Effector CD8-positive, alpha-beta T cell (primary cell): ENCODE results near the gene IFT27.
"Not testable (repeated sequence)": the region's sequence is repeated elsewhere in the genome, so short reads cannot be mapped to it uniquely, and the experiment has no call there.

Experiments
- DNase-seq: peaks from one replicate; lab custom pipeline; 2025; lab: John Stamatoyannopoulos, UW

IFT27 gene

DNA sequence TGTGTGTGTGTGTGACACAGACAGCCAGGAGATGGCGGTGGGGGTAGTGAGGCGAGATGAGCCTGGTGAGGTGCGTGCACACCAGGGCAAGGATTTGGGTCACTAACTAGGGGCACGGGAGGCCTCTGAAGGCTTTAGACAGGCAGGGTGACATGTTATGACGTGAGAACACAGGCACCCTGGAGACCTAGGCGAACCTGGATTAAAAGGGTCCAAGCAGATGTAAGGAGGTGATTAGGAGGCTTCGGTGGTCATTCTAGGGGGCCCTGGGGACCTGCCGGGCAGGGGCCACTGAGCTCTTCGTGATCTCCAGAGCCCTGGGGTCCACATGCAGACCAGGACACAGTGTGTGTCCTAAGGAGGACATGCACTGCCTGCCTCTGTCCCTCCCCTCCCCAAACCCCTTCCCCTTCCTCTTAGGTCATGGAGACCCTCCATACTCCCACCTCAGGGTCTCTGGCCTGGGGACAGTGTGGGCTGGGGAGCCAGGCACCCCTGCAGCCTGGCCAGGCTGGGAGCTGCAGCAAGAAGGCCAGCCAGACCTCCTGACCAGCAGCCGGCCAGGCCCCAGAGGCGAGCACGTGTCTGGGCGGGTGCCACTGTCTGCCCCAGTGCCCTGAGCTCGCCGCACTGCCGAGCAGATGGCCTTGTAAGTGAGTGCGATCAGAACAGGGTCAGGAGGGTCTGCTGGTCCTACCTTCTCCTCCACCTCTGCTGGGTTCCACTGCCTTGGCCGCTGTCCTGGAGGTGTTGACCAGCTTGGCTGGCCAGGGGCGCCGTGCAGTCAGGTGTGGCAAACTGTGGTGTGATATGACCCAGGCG is 32.1 kb downstream of the IFT27 start:
- DNase-seq: no peak

DNA sequence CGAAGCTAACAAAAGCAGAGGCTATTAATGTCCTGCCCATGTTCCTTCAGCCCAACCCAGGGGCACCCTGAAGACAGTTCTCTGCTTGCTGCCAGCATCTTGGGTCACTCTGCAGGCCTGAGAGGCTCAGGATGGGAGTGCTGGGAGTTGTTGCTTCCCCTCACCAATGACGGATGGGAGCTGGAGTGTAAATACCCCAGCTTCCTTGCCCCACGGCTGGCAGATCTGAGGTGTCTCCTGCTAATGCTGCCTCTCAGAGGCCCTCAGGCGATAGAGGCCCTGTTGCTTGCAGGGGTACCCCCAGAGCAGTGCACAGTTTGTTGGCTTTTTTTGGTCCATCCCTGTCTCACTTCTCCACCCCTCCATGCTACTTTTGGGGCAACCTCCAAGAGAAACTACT is 32.9 kb downstream of the IFT27 start:
- no peak for DNase-seq

DNA sequence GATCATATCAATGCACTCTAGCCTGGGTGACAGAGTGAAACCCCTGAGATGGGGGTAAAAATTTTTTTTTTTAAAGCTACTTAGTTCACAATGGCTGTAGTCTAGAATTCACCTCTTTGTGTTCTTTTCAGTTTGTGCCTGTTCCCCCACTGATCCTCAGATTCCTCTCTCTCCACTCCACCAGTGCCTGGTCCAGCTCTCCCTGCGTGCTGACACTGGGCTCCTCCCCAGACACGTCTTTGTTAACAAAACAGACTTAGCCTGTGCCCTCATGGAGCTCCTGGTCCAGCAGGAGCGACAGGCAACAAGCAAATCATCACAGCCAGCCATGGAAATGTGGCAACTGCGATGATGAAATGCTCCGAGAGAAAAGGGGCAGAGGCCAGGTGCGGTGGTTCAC is 34.0 kb downstream of the IFT27 start:
- no peak for DNase-seq

DNA sequence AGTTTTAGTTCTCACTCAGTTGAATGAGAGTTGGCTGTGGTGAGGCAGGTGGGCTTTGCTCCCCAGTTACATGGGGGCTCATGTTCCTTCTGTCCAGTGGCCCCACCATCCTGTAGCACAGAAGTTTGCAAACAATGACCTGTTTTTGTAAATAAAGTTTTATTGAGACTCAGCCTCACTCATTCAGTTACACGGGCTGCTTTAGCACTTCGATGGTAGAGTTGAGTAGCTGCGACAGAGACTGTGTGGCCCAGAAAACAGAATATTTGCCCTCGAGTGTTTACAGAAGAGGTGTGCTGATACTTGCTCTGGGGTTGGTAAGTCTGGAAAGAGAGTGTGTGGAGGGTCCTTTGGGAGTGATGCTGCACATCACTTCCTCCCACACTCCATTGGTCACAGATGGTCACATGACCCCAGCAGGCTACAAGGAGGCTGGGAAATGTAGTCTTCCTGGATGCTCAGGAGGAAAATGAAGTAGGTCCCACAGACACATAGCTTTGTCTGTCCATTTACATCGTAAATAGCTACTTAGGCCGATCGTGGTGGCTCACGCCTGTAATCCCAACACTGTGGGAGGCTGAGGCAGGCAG is 34.6 kb downstream of the IFT27 start:
- no peak for DNase-seq

DNA sequence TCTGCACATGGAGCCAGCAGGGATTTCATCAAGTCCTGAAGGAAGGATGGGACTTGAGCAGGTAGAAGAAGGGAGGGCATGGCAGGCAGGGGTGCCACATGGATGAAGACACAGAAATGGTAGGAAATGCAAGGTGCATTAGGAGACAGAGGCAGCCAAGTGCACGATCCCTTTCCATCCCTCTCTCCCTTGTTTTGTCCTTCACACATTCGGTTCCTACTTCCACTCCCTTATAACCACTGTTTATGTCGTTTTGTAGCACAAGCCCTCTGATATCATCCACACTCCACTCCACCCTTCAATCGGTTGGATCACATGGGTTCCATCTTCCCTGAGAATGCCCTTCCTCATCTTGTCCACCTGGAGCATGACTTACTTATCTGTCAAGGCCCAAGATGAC is 35.2 kb downstream of the IFT27 start:
- DNase-seq: no peak

DNA sequence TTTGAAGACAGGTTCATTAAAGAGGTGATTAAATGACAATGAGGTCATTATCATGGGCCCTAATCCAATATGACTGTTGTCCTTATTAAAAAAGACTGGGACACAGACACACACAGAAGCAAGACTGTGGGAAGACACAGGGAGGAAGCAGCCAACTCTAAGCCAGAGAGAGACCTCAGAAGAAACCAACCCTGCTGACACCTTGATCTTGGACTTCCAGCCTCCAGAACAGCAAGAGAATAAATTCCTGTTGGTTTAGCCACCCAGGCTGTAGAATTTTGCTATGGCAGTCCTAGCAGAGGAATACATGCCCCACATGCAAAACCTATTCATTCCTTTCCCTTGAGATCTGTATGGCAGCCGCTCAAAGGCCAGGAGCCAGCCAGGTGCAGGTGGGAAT is 36.7 kb downstream of the IFT27 start:
- DNase-seq: no peak

DNA sequence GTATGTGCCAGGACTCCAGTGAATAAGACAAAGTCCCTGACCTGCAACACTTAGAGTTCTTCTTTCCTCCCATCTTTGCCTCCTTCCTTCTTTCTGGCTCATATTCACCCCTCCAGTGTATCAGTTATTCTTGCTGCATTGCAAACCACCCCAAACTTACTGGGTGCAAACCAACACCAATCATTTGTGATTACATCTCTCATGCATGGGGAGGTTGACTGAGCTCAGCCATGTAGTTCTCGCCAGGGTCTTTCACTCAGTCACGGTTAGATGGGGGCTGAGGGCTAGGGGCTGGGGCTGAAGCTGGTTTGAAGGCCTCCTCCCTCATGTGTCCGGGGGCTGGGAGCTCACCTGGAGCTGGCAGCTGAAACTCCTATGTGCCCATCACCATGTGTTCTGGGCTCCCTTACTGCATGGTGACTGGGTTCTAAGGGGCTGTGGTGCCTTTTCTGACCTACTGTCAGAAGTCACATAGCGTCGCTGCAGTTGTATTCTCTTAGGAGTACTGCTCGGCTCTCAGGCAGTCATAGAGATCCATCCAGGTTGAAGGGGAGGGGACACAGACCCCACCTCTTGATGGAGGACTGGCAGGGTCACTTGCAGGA is 37.4 kb downstream of the IFT27 start:
- DNase-seq: no peak

DNA sequence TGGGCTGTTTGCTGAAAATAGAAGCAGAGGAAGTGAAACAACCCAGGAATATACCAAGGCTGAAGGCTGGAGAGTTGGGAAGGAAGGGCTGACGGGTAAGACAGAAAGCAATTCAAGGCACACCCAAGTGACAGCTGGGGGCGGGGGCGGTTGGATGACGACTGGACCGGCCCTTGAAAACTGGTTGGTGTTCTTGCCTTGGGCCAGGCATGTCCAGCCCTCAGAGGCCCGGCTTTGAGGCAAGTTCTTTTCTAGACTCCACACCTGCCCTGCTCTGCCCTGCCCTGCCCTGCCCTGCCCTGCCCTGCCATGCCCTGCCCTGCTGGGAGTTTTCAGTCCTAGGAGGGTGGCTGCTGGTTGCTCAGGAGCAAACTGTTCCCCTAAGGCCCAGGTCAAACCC is 38.1 kb downstream of the IFT27 start:
- DNase-seq: no peak

DNA sequence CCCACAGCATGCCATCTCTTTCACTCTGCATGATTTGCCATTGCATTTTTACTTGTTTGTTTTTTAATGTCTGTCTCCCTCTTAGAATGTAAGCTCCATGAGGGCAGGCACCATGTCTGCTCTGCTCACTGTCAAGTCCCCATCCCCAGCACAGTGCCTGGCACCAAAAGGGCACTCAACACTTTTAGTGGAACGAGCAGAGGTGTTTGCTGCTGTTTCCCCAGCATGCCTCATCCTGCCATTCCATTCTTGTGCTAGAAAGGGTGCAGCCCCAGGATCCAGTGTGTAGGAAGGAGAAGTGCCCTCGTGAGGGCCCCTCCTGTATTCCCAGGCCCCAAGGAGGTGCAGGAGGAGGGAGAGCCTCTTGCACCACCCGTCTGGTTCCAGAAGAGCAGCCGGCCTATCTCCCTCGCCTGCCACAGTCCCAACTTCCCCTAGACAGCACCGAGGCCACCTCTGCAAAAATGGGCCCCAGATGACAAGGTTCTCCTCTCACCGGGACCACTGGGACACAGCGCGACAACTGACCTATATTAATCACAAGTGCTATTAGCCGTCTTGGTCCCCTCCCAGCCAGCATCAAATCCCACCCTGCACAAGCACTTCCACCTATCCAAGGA is 39.1 kb downstream of the IFT27 start:
- no peak for DNase-seq

DNA sequence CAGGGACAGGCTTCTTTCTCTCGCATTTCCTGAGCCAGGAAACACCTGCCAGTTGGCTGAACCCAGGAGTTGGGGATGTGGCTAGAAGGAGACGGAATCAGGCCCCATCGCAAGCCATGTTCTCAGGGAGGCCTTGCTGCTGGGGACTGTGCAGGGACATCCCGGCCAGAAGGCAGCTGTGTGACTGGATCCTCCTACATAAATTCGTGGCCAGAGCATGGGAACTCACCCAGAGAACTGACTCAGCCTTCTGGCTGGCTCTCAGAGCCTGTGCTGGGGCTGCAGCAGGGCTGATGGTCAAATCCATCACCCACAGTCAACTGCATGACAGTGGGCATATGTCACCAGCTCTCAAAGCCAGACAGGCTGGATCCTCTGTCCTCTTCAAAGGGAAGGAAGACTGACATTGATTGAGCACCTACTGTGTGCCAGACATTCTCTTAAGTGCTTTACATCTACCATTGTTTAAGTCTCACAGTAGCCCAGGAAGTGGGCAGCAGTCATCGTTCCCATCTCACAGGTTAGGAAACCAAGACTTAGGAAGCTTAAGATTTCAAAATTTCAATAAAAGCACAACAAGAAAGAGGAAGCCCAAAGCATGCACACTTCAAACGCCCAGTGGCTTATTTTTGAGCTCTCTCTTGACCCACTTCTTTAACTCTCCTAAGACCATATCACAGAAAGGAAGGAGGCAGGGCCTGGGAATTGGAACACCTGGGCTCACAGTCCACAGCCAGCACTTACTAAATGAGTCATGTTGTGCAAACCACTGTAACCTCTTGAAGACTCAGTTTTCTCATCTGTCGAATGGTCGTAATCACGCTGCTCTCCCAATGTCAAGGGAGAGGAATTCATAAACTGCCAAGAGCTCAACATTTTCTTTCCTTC is 41.5 kb downstream of the IFT27 start:
- DNase-seq: no peak

DNA sequence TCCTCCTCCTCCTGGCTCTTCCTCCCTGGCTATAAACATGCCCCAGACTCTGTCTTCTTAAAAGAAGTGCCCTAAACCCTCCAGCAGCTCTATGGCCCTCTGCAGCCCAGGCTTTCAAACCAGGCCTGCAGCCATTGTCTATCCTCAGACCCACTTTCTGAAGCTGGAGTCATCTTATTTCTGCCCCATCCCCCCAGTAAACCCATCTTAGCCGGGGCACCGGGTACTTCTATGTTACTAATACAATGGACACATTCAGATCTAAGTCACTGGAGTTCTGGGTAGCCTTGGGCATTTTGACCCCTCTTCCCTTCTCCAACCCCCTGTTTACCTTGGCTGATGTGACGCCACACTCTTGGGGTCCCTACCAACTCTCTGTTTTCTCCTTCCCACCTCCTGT is 42.6 kb downstream of the IFT27 start:
- no peak for DNase-seq

DNA sequence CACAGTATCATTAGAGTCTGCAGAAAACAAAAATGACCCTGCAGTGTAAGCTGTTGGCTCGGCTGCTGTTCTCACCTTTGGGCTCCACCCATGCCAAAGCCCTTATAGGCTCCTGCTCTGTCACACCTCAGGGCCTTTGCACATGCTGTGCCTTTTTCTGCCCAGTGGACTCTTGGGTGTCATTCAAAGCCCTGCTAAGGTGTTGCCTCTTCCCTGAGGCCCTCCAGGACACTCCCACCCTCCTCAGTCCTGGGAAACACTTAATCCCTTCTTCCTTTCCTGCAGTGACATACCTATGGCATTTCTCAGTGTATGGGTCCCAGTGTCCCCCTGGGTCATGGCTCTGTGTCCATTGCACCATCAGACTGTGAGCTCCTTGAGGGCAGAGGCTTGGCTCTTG is 43.3 kb downstream of the IFT27 start:
- no peak for DNase-seq

DNA sequence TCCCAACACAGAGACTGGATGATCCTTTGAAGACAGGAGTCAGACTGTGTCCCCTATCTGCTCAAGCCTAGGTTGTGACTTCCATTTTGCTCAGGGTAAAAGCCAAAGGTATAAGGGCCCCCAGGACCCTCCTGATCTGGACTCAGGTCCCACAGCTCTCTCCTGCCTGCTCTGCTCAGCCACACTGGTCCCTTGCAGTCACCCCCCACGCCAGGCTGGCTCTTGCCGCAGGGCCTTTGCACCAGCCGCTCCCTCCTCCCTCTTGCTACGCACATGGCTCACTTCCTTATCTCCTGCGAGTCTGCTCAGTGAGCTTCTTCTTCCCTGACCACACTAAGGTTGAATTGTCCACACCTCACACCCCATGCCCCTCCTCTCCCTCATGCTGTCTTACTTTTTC is 44.0 kb downstream of the IFT27 start:
- no peak for DNase-seq

DNA sequence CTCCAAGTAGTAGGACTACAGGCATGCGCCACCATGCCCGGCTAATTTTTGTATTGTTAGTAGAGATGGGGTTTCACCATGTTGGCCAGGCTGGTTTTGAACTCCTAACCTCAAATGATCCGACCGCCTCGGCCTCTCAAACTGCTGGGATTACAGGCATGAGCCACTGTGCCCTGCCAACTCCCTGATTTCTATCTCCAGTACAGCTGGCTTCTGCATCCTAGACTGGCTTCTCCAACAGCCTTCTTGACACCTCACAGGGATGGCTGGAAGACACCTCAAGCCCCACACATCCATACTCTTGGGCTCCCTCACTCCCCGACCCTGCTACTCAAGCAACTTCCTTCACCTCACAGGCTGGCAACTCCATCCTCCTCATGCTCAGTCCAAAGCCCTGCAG is 44.6 kb downstream of the IFT27 start:
- DNase-seq: not testable (repeated sequence)

DNA sequence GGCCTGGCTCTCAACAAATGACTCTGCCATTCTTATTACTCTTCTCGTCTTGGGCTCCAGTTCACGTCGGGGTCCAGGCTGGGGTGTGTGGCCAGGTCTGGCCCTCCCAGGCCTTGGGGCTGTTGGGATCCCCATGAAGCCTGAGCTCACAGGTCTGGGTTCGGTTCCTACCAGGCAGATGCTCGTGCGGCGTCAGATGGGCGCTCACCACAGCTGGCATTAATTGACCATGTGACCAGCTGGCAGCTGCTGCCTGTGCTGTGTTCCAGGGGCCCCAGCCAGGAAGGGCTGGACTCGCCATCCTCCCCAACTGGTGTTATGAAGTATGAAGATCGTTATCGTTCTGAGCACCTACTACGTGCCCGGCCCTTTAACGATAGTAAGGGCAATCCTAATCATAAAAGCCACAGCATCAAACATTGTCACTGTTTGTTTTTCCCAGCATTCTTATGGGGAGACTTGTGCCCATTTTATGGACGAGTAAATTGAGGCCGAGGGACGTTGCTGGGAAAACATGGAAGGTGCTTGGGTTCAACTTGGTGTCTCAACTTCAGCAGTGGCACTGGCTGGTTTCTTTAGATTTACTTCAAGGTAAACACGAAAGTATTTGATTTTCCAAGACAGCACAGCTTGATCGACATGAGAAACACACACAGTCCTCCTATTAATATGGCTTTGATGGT is 45.6 kb downstream of the IFT27 start:
- DNase-seq: no peak

DNA sequence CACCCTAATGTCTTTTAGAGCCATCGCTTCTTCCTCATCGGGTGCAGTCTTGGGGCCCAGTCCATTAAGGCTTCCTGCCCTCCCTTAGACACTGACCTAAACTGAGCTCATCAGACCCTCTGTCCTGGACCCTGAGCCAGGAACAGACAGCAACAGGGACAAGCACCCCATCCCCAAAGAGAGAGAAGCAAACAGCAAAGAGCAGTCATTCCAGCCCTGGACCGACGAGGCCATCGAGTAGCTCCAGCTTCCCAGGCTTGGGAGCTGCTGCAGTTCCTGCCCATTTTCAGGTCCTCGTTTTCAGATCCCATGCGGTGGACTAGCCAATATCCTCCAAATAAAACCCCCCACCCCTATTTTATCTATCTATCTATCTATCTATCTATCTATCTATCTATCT is 46.6 kb downstream of the IFT27 start:
- no peak for DNase-seq

DNA sequence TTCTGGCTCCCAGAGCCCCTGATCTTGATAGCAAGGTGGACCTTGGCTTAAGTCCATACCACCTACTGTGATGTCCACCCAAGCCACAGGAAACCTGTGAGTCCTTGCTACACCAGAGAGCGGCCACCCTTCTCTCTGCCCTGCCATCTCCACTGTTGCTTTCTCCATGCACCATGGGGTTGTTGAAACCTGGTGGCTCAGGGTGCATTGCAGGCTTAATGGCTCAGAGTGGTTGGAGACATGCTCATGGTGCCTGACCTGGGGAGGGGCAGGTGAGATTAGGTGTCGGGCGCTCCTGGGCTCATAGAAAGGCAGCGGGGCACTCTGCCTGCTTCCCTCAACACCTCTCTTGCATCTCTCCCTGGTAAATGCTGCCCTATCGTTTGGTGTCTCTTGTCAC is 47.4 kb downstream of the IFT27 start:
- DNase-seq: no peak

DNA sequence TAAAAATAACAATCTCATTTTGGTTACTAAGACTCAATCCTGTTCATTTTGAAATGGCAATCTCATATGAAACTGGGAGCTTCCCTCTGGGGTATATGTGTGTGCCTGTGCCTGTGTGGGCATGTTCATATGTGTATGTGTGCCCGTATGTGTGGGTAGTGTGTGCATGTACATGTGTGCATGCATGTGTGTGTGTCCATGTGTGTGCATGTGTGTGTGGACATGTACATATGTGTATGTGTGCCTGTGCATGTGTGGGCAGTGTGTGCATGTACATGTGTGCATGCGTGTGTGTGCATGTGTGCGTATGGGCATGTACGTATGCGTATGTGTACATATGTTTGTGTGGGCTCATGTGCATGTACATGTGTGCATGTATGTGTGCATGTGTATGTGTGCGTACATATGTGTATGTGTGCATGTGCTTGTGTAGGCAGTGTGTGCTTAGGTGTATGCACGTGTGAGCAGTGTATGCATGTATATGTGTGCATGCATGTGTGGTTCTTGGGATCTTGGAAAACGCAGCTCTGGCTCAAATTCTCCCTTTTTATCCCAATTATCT is 47.9 kb downstream of the IFT27 start:
- no peak for DNase-seq

DNA sequence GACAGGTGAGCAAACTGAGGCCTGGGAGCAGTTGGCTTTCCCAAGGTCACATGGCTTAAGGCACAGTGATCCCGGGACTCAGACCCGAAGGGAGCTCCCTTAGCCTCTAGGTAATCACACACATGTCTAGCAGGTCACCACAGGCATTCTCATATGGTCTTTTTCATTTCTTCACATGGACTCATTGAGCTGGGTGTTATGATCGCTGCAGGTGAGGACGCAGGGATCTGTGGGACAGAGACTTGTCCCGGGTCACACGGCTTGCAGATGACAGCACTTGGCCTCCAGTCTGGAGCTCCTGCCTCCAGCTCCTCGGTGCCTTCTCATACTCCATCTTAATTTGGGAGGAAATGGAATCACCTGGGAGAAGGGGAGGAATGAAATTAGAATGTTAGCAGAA is 48.8 kb downstream of the IFT27 start:
- no peak for DNase-seq

DNA sequence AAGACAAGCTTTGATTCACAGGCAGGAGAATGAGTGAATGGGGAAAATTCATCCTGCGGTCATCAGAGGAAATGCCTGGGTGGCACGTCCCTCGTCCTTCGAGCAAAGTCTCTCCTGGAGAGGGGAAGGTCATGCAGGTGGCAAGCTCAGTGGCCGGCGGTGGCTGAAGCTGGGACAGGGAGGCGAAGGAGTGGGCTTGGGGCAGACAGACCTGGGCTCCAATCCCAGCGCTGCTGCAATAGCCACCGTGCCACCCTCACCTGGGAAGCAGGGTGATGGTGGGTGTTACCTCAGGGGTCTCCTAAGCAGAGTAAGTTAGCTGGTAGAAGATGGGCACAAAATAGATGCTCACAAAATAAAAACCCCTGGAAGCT is 49.9 kb downstream of the IFT27 start:
- no peak for DNase-seq

DNA sequence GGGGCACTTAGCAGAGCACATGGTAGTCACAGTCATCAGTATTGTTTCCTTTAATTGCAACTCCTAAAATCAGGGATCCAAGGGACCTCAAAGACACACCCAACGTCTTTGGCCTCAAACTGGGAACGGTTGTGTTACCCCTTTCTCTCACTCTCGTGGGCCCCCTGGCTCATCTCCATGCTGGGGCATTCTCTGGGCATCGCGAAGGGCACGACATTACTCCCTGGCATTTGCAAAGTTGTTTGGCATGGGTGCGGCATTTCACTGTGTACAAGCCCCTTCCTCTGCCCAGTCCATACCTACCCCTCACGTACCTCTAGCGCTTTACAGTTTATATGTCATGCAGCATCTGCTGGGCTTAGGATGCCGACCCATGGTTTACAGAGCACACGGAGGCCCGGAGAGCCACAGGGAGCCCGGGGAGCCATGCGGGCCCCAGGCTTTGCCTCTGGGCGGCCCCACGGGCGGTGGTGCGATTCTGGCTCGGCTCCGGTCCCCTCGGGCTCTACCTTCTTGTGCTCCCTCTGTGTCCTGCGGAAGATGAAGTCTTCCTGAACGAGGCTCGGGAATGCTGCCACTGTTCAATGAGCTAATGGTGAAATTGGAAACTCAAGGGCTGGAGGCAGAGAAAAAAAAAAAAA is 50.4 kb downstream of the IFT27 start:
- DNase-seq: no peak
